HFFc6 (cell line): ENCODE results near the gene PTH2R. TPM values are rescaled to one million over a fixed set of nuclear protein-coding genes. Genes with fewer than 3 reads are reported as not detected.
"Not testable (repeated sequence)": the region's sequence is repeated elsewhere in the genome, so short reads cannot be mapped to it uniquely, and the experiment has no call there.

Experiments
- DNase-seq: peaks from one replicate; pipeline ENCODE4 v3.0.0-alpha.2; 2018
- H3K27ac Mint-ChIP-seq: 2 replicates; pipeline ENCODE4 v1.8.0; 2020; ENCODE audit warnings: mild to moderate bottlenecking, mixed read lengths
- H3K27me3 Mint-ChIP-seq: 2 replicates; pipeline ENCODE4 v1.8.0; 2021; ENCODE audit warnings: mild to moderate bottlenecking, moderate library complexity, mixed read lengths; ENCODE audit not compliant: insufficient read depth
- H3K36me3 Mint-ChIP-seq: 2 replicates; pipeline ENCODE4 v1.8.0; 2021; ENCODE audit warnings: low read depth, mixed read lengths
- H3K4me1 Mint-ChIP-seq: 2 replicates; pipeline ENCODE4 v1.8.0; 2020; ENCODE audit warnings: low read depth, mixed read lengths
- H3K4me3 Mint-ChIP-seq: 2 replicates; pipeline ENCODE4 v1.8.0; 2020; ENCODE audit warnings: mild to moderate bottlenecking, moderate library complexity, mixed read lengths
- H3K9me3 Mint-ChIP-seq: 2 replicates; pipeline ENCODE4 v1.8.0; 2020; ENCODE audit warnings: mild to moderate bottlenecking, mixed read lengths
- CTCF ChIP-seq: fragments of 200-600 bp; sonication (generic); IDR thresholded peaks from 2 replicates; pipeline ENCODE4 v1.5.0; 2021; ENCODE audit warnings: antibody characterized with exemption, mild to moderate bottlenecking
- total RNA-seq, 6 experiments: library from RNA; stranded (reverse); fragmentation: NEBNext Ultra II Directional; extraction: Animal tissue kit (Norgen Biotek cat#: 25700); gene quantifications; 2 replicates in 1 of 6; 3 replicates in 5 of 6; pipeline ENCODE4 v1.2.3, GENCODE V29; 2021

PTH2R gene
- total RNA-seq, 6 experiments from 2014 or later = not detected

- Mint-ChIP-seq H3K27me3 (no peaks in the 10 kb centered on the region), H3K27ac (no peak overlapping the region), H3K4me3 (no peak overlapping the region), H3K36me3 (no peaks in the 10 kb centered on the region; the same call in 1 of the 2 replicates), H3K4me1 (no peaks in the 10 kb centered on the region), H3K9me3 (peaks cover 50% of the 10 kb centered on the region)
- no peak for TF ChIP-seq CTCF
- no peak for DNase-seq
Measured at GRCh38 chr2:208511573-208511972, 105.0 kb downstream of the PTH2R start.

- Mint-ChIP-seq H3K27ac (no peak overlapping the region), H3K36me3 (no peaks in the 10 kb centered on the region), H3K4me3 (no peak overlapping the region), H3K9me3 (peaks cover 33% of the 10 kb centered on the region), H3K4me1 (no peaks in the 10 kb centered on the region), H3K27me3 (no peaks in the 10 kb centered on the region)
- TF ChIP-seq CTCF = no peak
- DNase-seq = no peak
Measured at GRCh38 chr2:208515099-208515498, 108.5 kb downstream of the PTH2R start.

- not testable (repeated sequence) for H3K27ac Mint-ChIP-seq, DNase-seq, H3K4me1 Mint-ChIP-seq, H3K36me3 Mint-ChIP-seq, H3K4me3 Mint-ChIP-seq, H3K27me3 Mint-ChIP-seq
- H3K9me3 Mint-ChIP-seq = peaks cover 50% of the 10 kb centered on the region
Measured at GRCh38 chr2:208523069-208523468, 116.5 kb downstream of the PTH2R start.

- not testable (repeated sequence) for H3K4me3 Mint-ChIP-seq, DNase-seq, H3K27ac Mint-ChIP-seq, H3K27me3 Mint-ChIP-seq, H3K36me3 Mint-ChIP-seq, H3K4me1 Mint-ChIP-seq
- H3K9me3 Mint-ChIP-seq = peaks cover 64% of the 10 kb centered on the region
Measured at GRCh38 chr2:208525165-208525564, 118.6 kb downstream of the PTH2R start.

GRCh38 chr2:208529796-208530195, 123.2 kb downstream of the PTH2R start:
- no peak for TF ChIP-seq CTCF
- Mint-ChIP-seq H3K36me3 (no peaks in the 10 kb centered on the region), H3K27me3 (no peaks in the 10 kb centered on the region; the same call in 1 of the 2 replicates), H3K27ac (no peak overlapping the region), H3K9me3 (peaks cover 54% of the 10 kb centered on the region), H3K4me3 (no peak overlapping the region), H3K4me1 (no peaks in the 10 kb centered on the region)
- no peak for DNase-seq

- Mint-ChIP-seq H3K4me3 (no peak overlapping the region), H3K27me3 (no peaks in the 10 kb centered on the region; the same call in 1 of the 2 replicates), H3K4me1 (no peaks in the 10 kb centered on the region), H3K36me3 (no peaks in the 10 kb centered on the region), H3K9me3 (peaks cover 55% of the 10 kb centered on the region), H3K27ac (no peak overlapping the region)
- TF ChIP-seq CTCF = no peak
- no peak for DNase-seq
Measured at GRCh38 chr2:208531361-208531760, 124.8 kb downstream of the PTH2R start.

- not testable (repeated sequence) for H3K4me1 Mint-ChIP-seq, H3K36me3 Mint-ChIP-seq, H3K27ac Mint-ChIP-seq, H3K27me3 Mint-ChIP-seq, H3K4me3 Mint-ChIP-seq, DNase-seq
- H3K9me3 Mint-ChIP-seq = peaks cover 54% of the 10 kb centered on the region
Measured at GRCh38 chr2:208535578-208535977, 129.0 kb downstream of the PTH2R start.
